HEK293 (cell line): ENCODE measurements around the gene SH3GLB2.

ENCODE experiments used
- CTCF ChIA-PET: fragments of 350-600 bp; formaldehyde crosslinking; extraction: SDS; loops from one replicate; lab custom pipeline; 2021; ENCODE audit warnings: antibody characterized with exemption; lab: Yijun Ruan, JAX
- POLR2A ChIA-PET: fragments of 300-600 bp; formaldehyde crosslinking; extraction: SDS; loops from one replicate; lab custom pipeline; 2020; ENCODE audit warnings: antibody characterized with exemption, inconsistent platforms; lab: Yijun Ruan, JAX
- H3K27ac ChIP-seq: fragments of 200-500 bp; sonication (Bioruptor generic); 2 replicates; pipeline ENCODE4 v1.5.1; 2014; ENCODE audit warnings: low read depth, low read length, control low read depth, inconsistent platforms; ENCODE audit errors: extremely low read depth
- H3K36me3 ChIP-seq, 2 experiments: fragments of 200-500 bp in 1 of 2; sonication (Bioruptor generic) in 1 of 2; 1 replicate in 1 of 2; 2 replicates in 1 of 2; pipeline ENCODE4 v1.5.1; 2014 to 2017; ENCODE audit warnings: inconsistent platforms in 2 of 2, low read length in 2 of 2; ENCODE audit not compliant: control insufficient read depth in 2 of 2, insufficient read depth in 1 of 2
- H3K4me1 ChIP-seq: fragments of 200-500 bp; sonication (Bioruptor generic); 2 replicates; pipeline ENCODE4 v1.5.1; 2014; ENCODE audit warnings: mild to moderate bottlenecking, low read length, inconsistent platforms; ENCODE audit not compliant: control insufficient read depth, insufficient read depth
- H3K4me3 ChIP-seq: 2 replicates; pipeline ENCODE4 v1.5.1; 2011; ENCODE audit warnings: low read depth, mild to moderate bottlenecking, control low read depth, low read length, moderate library complexity
- H3K9me3 ChIP-seq: fragments of 200-500 bp; sonication (Bioruptor generic); 2 replicates; pipeline ENCODE4 v1.5.1; 2014; ENCODE audit warnings: low read depth, low read length, inconsistent platforms; ENCODE audit not compliant: control insufficient read depth, insufficient read depth
- ATF2 ChIP-seq: fragments of 450-650 bp; formaldehyde crosslinking; IDR thresholded peaks from 2 replicates; pipeline ENCODE4 v1.5.1; 2016; ENCODE audit warnings: missing biosample characterization, missing genetic modification characterization, low read depth
- BCL11A ChIP-seq: fragments of 450-650 bp; formaldehyde crosslinking; IDR thresholded peaks from 2 replicates; pipeline ENCODE4 v1.5.1; 2016; ENCODE audit warnings: low read depth, missing biosample characterization, missing genetic modification characterization
- BCL11B ChIP-seq: fragments of 450-650 bp; formaldehyde crosslinking; IDR thresholded peaks from 2 replicates; pipeline ENCODE4 v1.5.1; 2016; ENCODE audit warnings: low read depth, missing biosample characterization, missing genetic modification characterization
- EGR2 ChIP-seq: fragments of 450-650 bp; formaldehyde crosslinking; IDR thresholded peaks from 2 replicates; pipeline ENCODE4 v1.5.1; 2016; ENCODE audit warnings: low read depth, missing biosample characterization, missing genetic modification characterization
- GLI2 ChIP-seq: fragments of 450-650 bp; formaldehyde crosslinking; IDR thresholded peaks from 2 replicates; pipeline ENCODE4; 2017; ENCODE audit warnings: missing biosample characterization, missing genetic modification characterization, low read depth, borderline replicate concordance
- KLF1 ChIP-seq: fragments of 450-650 bp; formaldehyde crosslinking; IDR thresholded peaks from 2 replicates; pipeline ENCODE4 v1.5.1; 2016; ENCODE audit warnings: missing biosample characterization, missing genetic modification characterization
- KLF17 ChIP-seq: fragments of 450-650 bp; formaldehyde crosslinking; IDR thresholded peaks from 2 replicates; pipeline ENCODE4 v1.5.1; 2016; ENCODE audit warnings: missing biosample characterization, missing genetic modification characterization
- MZF1 ChIP-seq: fragments of 450-650 bp; formaldehyde crosslinking; IDR thresholded peaks from 2 replicates; pipeline ENCODE4 v1.5.1; 2017; ENCODE audit warnings: missing biosample characterization, missing genetic modification characterization, borderline replicate concordance
- PATZ1 ChIP-seq: fragments of 450-650 bp; formaldehyde crosslinking; IDR thresholded peaks from 2 replicates; pipeline ENCODE4 v1.5.1; 2016; ENCODE audit warnings: missing biosample characterization, missing genetic modification characterization
- PRDM1 ChIP-seq: fragments of 450-650 bp; formaldehyde crosslinking; IDR thresholded peaks from 2 replicates; pipeline ENCODE4; 2016; ENCODE audit warnings: missing biosample characterization, missing genetic modification characterization
- SCRT2 ChIP-seq: fragments of 450-650 bp; formaldehyde crosslinking; IDR thresholded peaks from 2 replicates; pipeline ENCODE4 v1.5.1; 2016; ENCODE audit warnings: missing biosample characterization, missing genetic modification characterization
- SP2 ChIP-seq: fragments of 450-650 bp; formaldehyde crosslinking; IDR thresholded peaks from 2 replicates; pipeline ENCODE4 v1.5.1; 2016; ENCODE audit warnings: missing biosample characterization, missing genetic modification characterization
- SP7 ChIP-seq: fragments of 450-650 bp; formaldehyde crosslinking; IDR thresholded peaks from 2 replicates; pipeline ENCODE4 v1.5.1; 2016; ENCODE audit warnings: missing biosample characterization, missing genetic modification characterization
- ZBTB17 ChIP-seq: fragments of 450-650 bp; formaldehyde crosslinking; IDR thresholded peaks from 2 replicates; pipeline ENCODE4 v1.5.1; 2016; ENCODE audit warnings: missing biosample characterization, missing genetic modification characterization
- ZBTB48 ChIP-seq: fragments of 450-650 bp; formaldehyde crosslinking; IDR thresholded peaks from 2 replicates; pipeline ENCODE4 v1.5.1; 2016; ENCODE audit warnings: missing biosample characterization, missing genetic modification characterization
- ZFHX2 ChIP-seq: fragments of 450-650 bp; formaldehyde crosslinking; conservative IDR thresholded peaks from 2 replicates; pipeline ENCODE4 v1.5.1; 2016; ENCODE audit warnings: missing biosample characterization, missing genetic modification characterization
- ZFP37 ChIP-seq: fragments of 450-650 bp; formaldehyde crosslinking; IDR thresholded peaks from 2 replicates; pipeline ENCODE4 v1.5.1; 2016; ENCODE audit warnings: missing biosample characterization, missing genetic modification characterization
- ZNF324 ChIP-seq: fragments of 450-650 bp; formaldehyde crosslinking; IDR thresholded peaks from 2 replicates; pipeline ENCODE4 v1.5.1; 2016; ENCODE audit warnings: missing biosample characterization, missing genetic modification characterization
- ZNF341 ChIP-seq: fragments of 450-650 bp; formaldehyde crosslinking; IDR thresholded peaks from 2 replicates; pipeline ENCODE4; 2016; ENCODE audit warnings: low read depth, missing biosample characterization, missing genetic modification characterization
- ZNF404 ChIP-seq: fragments of 450-650 bp; formaldehyde crosslinking; IDR thresholded peaks from 2 replicates; pipeline ENCODE4 v1.5.1; 2017; ENCODE audit warnings: missing biosample characterization, missing genetic modification characterization
- ZNF623 ChIP-seq: fragments of 450-650 bp; formaldehyde crosslinking; IDR thresholded peaks from 2 replicates; pipeline ENCODE4 v1.5.1; 2016; ENCODE audit warnings: missing biosample characterization, missing genetic modification characterization
- ZNF660 ChIP-seq: fragments of 450-650 bp; IDR thresholded peaks from 2 replicates; pipeline ENCODE4 v1.5.1; 2018; ENCODE audit warnings: missing biosample characterization, mild to moderate bottlenecking, missing genetic modification characterization
- ZNF664 ChIP-seq: fragments of 450-650 bp; formaldehyde crosslinking; IDR thresholded peaks from 2 replicates; pipeline ENCODE4 v1.5.1; 2016; ENCODE audit warnings: missing biosample characterization, missing genetic modification characterization
- ZSCAN16 ChIP-seq: fragments of 450-650 bp; formaldehyde crosslinking; IDR thresholded peaks from 2 replicates; pipeline ENCODE4 v1.5.1; 2016; ENCODE audit warnings: missing biosample characterization, missing genetic modification characterization

SH3GLB2 gene

GRCh38 chr9:129008469-129008965 is 19.6 kb downstream of the SH3GLB2 start:
- Histone ChIP-seq H3K4me1 (no peaks in the 10 kb centered on the region), H3K4me3 (no peak overlapping the region), H3K9me3 (no peaks in the 10 kb centered on the region), H3K36me3 (peaks cover 3 to 83% of the 10 kb centered on the region in 2 experiments; a peak in 2 of 3 replicates), H3K27ac (no peak overlapping the region)
- no peak for TF ChIP-seq GLI2
- no peak for TF ChIP-seq BCL11B (tag by site-specific recombination)
- no peak for TF ChIP-seq EGR2 (tag by site-specific recombination)
- TF ChIP-seq PATZ1 = 0 out of 2 replicates have a peak, but pooled peaks have one; percentile 12
- peak; percentile 36; the same call in 1 of the 2 replicates for TF ChIP-seq SCRT2 (tag by site-specific recombination)
- POLR2A ChIA-PET = interaction anchor here (1.5 kb wide), 1 partner anchor 15 kb away, joined by 3 read pairs; no protein-coding TSS in a partner anchor
- CTCF ChIA-PET = interaction anchor here (0.6 to 3.3 kb wide), 7 partner anchors 12 to 589 kb away, joined by 3 to 20 read pairs (median 9); partner anchors contain the start of genes MIGA2 and SH3GLB2

- no peak overlapping the region for H3K27ac ChIP-seq
- H3K4me1 ChIP-seq = no peaks in the 10 kb centered on the region
- no peaks in the 10 kb centered on the region for H3K9me3 ChIP-seq
- H3K36me3 ChIP-seq = peaks cover 3 to 83% of the 10 kb centered on the region in 2 experiments; a peak in 2 of 3 replicates
- H3K4me3 ChIP-seq = no peak overlapping the region
- POLR2A ChIA-PET = no interaction called here
- CTCF ChIA-PET = interaction anchor here (0.6 to 3.3 kb wide), 21 partner anchors 10 to 617 kb away, joined by 3 to 31 read pairs (median 4); partner anchors contain the start of genes MIGA2 and SH3GLB2
- TF ChIP-seq PRDM1 (tag by site-specific recombination) (peak; percentile 86), ZNF623 (tag by site-specific recombination) (no peak), ZNF664 (tag by site-specific recombination) (no peak), ZFHX2 (no peak), BCL11A (tag by site-specific recombination) (no peak), KLF17 (tag by site-specific recombination) (0 out of 2 replicates have a peak, but pooled peaks have one; percentile 17), ZFP37 (tag by site-specific recombination) (no peak), ATF2 (tag by site-specific recombination) (no peak), KLF1 (tag by site-specific recombination) (peak; percentile 24; the same call in 1 of the 2 replicates)
Measured at GRCh38 chr9:129007766-129008468, 20.2 kb downstream of the SH3GLB2 start.

- peaks cover 3 to 83% of the 10 kb centered on the region in 2 experiments; a peak in 2 of 3 replicates for H3K36me3 ChIP-seq
- H3K9me3 ChIP-seq = no peaks in the 10 kb centered on the region
- no peak overlapping the region for H3K27ac ChIP-seq
- H3K4me3 ChIP-seq = no peak overlapping the region
- ChIA-PET POLR2A (interaction anchor here (0.6 to 2.6 kb wide), 2 partner anchors 21 to 407 kb away, joined by 3 to 10 read pairs; partner anchors contain the start of gene SH3GLB2), CTCF (interaction anchor here (0.6 to 3.3 kb wide), 29 partner anchors 9 to 830 kb away, joined by 3 to 31 read pairs (median 4); partner anchors contain the start of genes MIGA2 and SH3GLB2)
- H3K4me1 ChIP-seq = no peaks in the 10 kb centered on the region
- peak; percentile 4; the same call in 1 of the 2 replicates for TF ChIP-seq SP7 (tag by site-specific recombination)
- TF ChIP-seq ZNF404 (tag by site-specific recombination) = no peak
- no peak for TF ChIP-seq MZF1 (tag by site-specific recombination)
- TF ChIP-seq ZBTB17 (tag by site-specific recombination) = 0 out of 2 replicates have a peak, but pooled peaks have one; percentile 6
- no peak for TF ChIP-seq ZNF324
- no peak for TF ChIP-seq ZNF341
- peak; percentile 48; the same call in 1 of the 2 replicates for TF ChIP-seq ZNF660 (tag by site-specific recombination)
- TF ChIP-seq SP2 (tag by site-specific recombination) = no peak
- no peak for TF ChIP-seq KLF17 (tag by site-specific recombination)
- TF ChIP-seq ZSCAN16 (tag by site-specific recombination) = no peak
- peak; percentile 95 for TF ChIP-seq ZBTB48 (tag by site-specific recombination)
Measured at GRCh38 chr9:129007035-129007765, 20.9 kb downstream of the SH3GLB2 start.
